H1 (cell line): ENCODE measurements around the gene PTMA. TPM values are rescaled to one million over a fixed set of nuclear protein-coding genes. Genes with fewer than 3 reads are reported as not detected.
A peak's percentile ranks its signal among the peaks of the same experiment; 100 is the strongest.

Experiments used
- CTCF ChIA-PET: fragments of 300-600 bp; sonication (Branson Sonifier 250); formaldehyde crosslinking; loops from one replicate; lab custom pipeline; 2021; ENCODE audit not compliant: partially characterized antibody; lab: Charles Lee
- POLR2A ChIA-PET: fragments of 300-600 bp; sonication (Branson Sonifier 250); formaldehyde crosslinking; loops from one replicate; lab custom pipeline; 2021; ENCODE audit warnings: inconsistent platforms; ENCODE audit not compliant: partially characterized antibody; lab: Charles Lee
- DNase-seq, 2 experiments: peaks; one replicate each; pipeline versions ENCODE4 v3.0.0 to v3.0.0-alpha.2; 2010 to 2022; ENCODE audit warnings: low spot score in 2 of 2, low read depth in 1 of 2, mixed read lengths in 1 of 2
- FAIRE-seq: peaks from 2 replicates; lab custom pipeline; 2011; peaks lifted over from hg19 to GRCh38; lab: Jason Lieb, UNC
- H2AFZ ChIP-seq: 2 replicates; pipeline ENCODE4 v1.8.1; 2012; ENCODE audit warnings: low read length, inconsistent platforms
- H2AK5ac ChIP-seq: 2 replicates; pipeline ENCODE4 v1.6.1; 2013; ENCODE audit warnings: low read depth, low read length
- H2BK120ac ChIP-seq: replicated peaks from 2 replicates; pipeline ENCODE3; 2013; ENCODE audit warnings: low read depth, low read length, inconsistent platforms
- H2BK12ac ChIP-seq: 2 replicates; pipeline ENCODE4 v1.6.1; 2013; ENCODE audit warnings: low read depth, low read length
- H2BK15ac ChIP-seq: 2 replicates; pipeline ENCODE4 v1.6.1; 2013; ENCODE audit warnings: low read length
- H2BK20ac ChIP-seq: 2 replicates; pipeline ENCODE4 v1.6.1; 2013; ENCODE audit warnings: low read length
- H2BK5ac ChIP-seq: 2 replicates; pipeline ENCODE4 v1.6.1; 2013; ENCODE audit warnings: low read depth, low read length
- H3K14ac ChIP-seq: 2 replicates; pipeline ENCODE4 v1.6.1; 2013; ENCODE audit warnings: inconsistent platforms; ENCODE audit not compliant: insufficient read length
- H3K18ac ChIP-seq: 2 replicates; pipeline ENCODE4 v1.6.1; 2013; ENCODE audit warnings: low read length; ENCODE audit errors: extremely low read depth
- H3K23ac ChIP-seq: 2 replicates; pipeline ENCODE4 v1.6.1; 2013; ENCODE audit warnings: inconsistent platforms; ENCODE audit not compliant: insufficient read length
- H3K23me2 ChIP-seq: 2 replicates; pipeline ENCODE4 v1.6.1; 2013; ENCODE audit warnings: low read depth, low read length
- H3K27ac ChIP-seq: 2 replicates; pipeline ENCODE4 v1.6.1; 2011; ENCODE audit warnings: low read depth, low read length, inconsistent platforms
- H3K27me3 ChIP-seq, 4 experiments: replicated peaks in 1 of 4; 1 replicate in 1 of 4; 2 replicates in 3 of 4; pipeline versions ENCODE4 v1.6.1 to v1.8.1; 2011 to 2013; ENCODE audit warnings: low read length in 3 of 4, mild to moderate bottlenecking in 3 of 4, inconsistent platforms in 2 of 4, mixed read lengths in 2 of 4, moderate library complexity in 1 of 4; ENCODE audit not compliant: control insufficient read depth in 3 of 4, insufficient read depth in 3 of 4; ENCODE audit errors: extremely low read depth in 1 of 4
- H3K36me3 ChIP-seq, 4 experiments: 2 replicates each; pipeline versions ENCODE4 v1.6.1 to v1.8.1; 2011 to 2013; ENCODE audit warnings: mild to moderate bottlenecking in 4 of 4, low read length in 3 of 4, moderate library complexity in 2 of 4, control low read depth in 1 of 4, inconsistent platforms in 1 of 4; ENCODE audit not compliant: insufficient read depth in 4 of 4, control insufficient read depth in 2 of 4
- H3K4ac ChIP-seq: replicated peaks from 2 replicates; pipeline ENCODE3; 2013; ENCODE audit warnings: low read length, low read depth, mixed read lengths, inconsistent platforms; ENCODE audit not compliant: insufficient read length
- H3K4me1 ChIP-seq, 4 experiments: replicated peaks in 1 of 4; 1 replicate in 1 of 4; 2 replicates in 3 of 4; pipeline versions ENCODE4 v1.6.1 to v1.8.1; 2011 to 2013; ENCODE audit warnings: low read length in 3 of 4, inconsistent platforms in 2 of 4, mixed read lengths in 1 of 4; ENCODE audit not compliant: insufficient read depth in 4 of 4, control insufficient read depth in 3 of 4
- H3K4me2 ChIP-seq, 2 experiments: 2 replicates each; pipeline versions ENCODE4 v1.6.1 to v1.8.1; 2011 to 2013; ENCODE audit warnings: low read depth in 2 of 2, low read length in 2 of 2, control low read depth in 1 of 2, inconsistent platforms in 1 of 2, mild to moderate bottlenecking in 1 of 2; ENCODE audit not compliant: insufficient read depth in 1 of 2
- H3K4me3 ChIP-seq, 4 experiments: fragments of 200-600, 300-600 bp in 1 of 4; sonication (generic), shearing (Covaris generic), sonication (Bioruptor Twin) in 1 of 4; 2 replicates each; pipeline versions ENCODE4 v1.5.1 to v1.8.1; 2011 to 2016; ENCODE audit warnings: low read length in 4 of 4, low read depth in 3 of 4, control low read depth in 2 of 4, inconsistent platforms in 2 of 4, mild to moderate bottlenecking in 2 of 4, mixed read lengths in 1 of 4, moderate library complexity in 1 of 4; ENCODE audit not compliant: insufficient read depth in 2 of 4; ENCODE audit errors: extremely low read depth in 1 of 4
- H3K56ac ChIP-seq: replicated peaks from 2 replicates; pipeline ENCODE3; 2013; ENCODE audit warnings: low read depth, mild to moderate bottlenecking, mixed read lengths, low read length, inconsistent platforms; ENCODE audit not compliant: insufficient read length
- H3K79me1 ChIP-seq: 2 replicates; pipeline ENCODE4 v1.6.1; 2013; ENCODE audit warnings: low read depth, low read length, control low read depth
- H3K79me2 ChIP-seq, 2 experiments: 2 replicates each; pipeline versions ENCODE4 v1.6.1 to v1.8.1; 2012 to 2013; ENCODE audit warnings: low read length in 2 of 2, mild to moderate bottlenecking in 2 of 2, inconsistent platforms in 1 of 2; ENCODE audit not compliant: insufficient read depth in 2 of 2, control insufficient read depth in 1 of 2
- H3K9ac ChIP-seq, 4 experiments: replicated peaks in 1 of 4; 1 replicate in 1 of 4; 2 replicates in 3 of 4; pipeline versions ENCODE4 v1.6.1 to v1.8.1; 2011 to 2013; ENCODE audit warnings: low read depth in 3 of 4, low read length in 3 of 4, control low read depth in 2 of 4, mild to moderate bottlenecking in 2 of 4, moderate library complexity in 2 of 4, inconsistent platforms in 1 of 4; ENCODE audit errors: extremely low read depth in 1 of 4
- H3K9me3 ChIP-seq, 2 experiments: 2 replicates each; pipeline versions ENCODE4 v1.6.1 to v1.8.1; 2012 to 2013; ENCODE audit warnings: mild to moderate bottlenecking in 2 of 2, moderate library complexity in 2 of 2, control low read depth in 1 of 2, inconsistent platforms in 1 of 2, low read depth in 1 of 2, low read length in 1 of 2, mixed read lengths in 1 of 2; ENCODE audit not compliant: insufficient read depth in 2 of 2
- H4K20me1 ChIP-seq, 2 experiments: replicated peaks in 1 of 2; 2 replicates each; pipeline versions ENCODE3 to v1.8.1; 2011 to 2013; ENCODE audit warnings: inconsistent platforms in 2 of 2, low read length in 2 of 2, mild to moderate bottlenecking in 1 of 2; ENCODE audit not compliant: insufficient read depth in 2 of 2, control insufficient read depth in 1 of 2
- H4K5ac ChIP-seq: 2 replicates; pipeline ENCODE4 v1.6.1; 2013; ENCODE audit warnings: low read length, low read depth, mixed read lengths, inconsistent platforms; ENCODE audit not compliant: insufficient read length
- H4K8ac ChIP-seq: 2 replicates; pipeline ENCODE4 v1.8.0; 2013; ENCODE audit warnings: mild to moderate bottlenecking, moderate library complexity, low read length, inconsistent platforms; ENCODE audit not compliant: insufficient read depth; ENCODE audit errors: extremely low read depth
- H4K91ac ChIP-seq: replicated peaks from 2 replicates; pipeline ENCODE3; 2013; ENCODE audit warnings: low read length, mixed read lengths, inconsistent platforms; ENCODE audit not compliant: insufficient read length
- CBX8 ChIP-seq: fragments of 300-800, 300-1000 bp; sonication (generic); IDR thresholded peaks from 2 replicates; pipeline ENCODE4 v1.7.1; 2016; ENCODE audit warnings: low read depth, low read length, borderline replicate concordance
- POLR2AphosphoS5 ChIP-seq: IDR thresholded peaks from 2 replicates; pipeline ENCODE4 v1.6.1; 2011; ENCODE audit warnings: low read depth, low read length
- SP1 ChIP-seq: IDR thresholded peaks from 2 replicates; pipeline ENCODE4 v1.6.1; 2011; ENCODE audit warnings: low read depth, low read length
- WGBS, 2 experiments: shearing (Covaris generic) in 1 of 2; methylation state at CpG; one replicate each; pipeline versions ENCODE4 v1.1.6 to v1.1.7; 2013 to 2015; ENCODE audit warnings: low lambda C conversion rate in 2 of 2, mixed read lengths in 2 of 2, inconsistent platforms in 1 of 2, low coverage in 1 of 2, missing lambda C conversion rate in 1 of 2; ENCODE audit not compliant: insufficient replicate concordance in 2 of 2, insufficient coverage in 1 of 2, insufficient read length in 1 of 2; ENCODE audit errors: extremely low coverage in 1 of 2, missing lambda C conversion rate in 1 of 2; 5-methylcytosine and 5-hydroxymethylcytosine counted together
- polyA plus RNA-seq, 7 experiments: library from polyadenylated mRNA; depleted of rRNA in 3 of 7; stranded (reverse) in 5 of 7; unstranded in 2 of 7; fragments of >200 nt in 5 of 7; fragments of 200-250 nt in 2 of 7; gene quantifications; 1 replicate in 5 of 7; 2 replicates in 1 of 7; 4 replicates in 1 of 7; pipeline versions ENCODE4 v1.2.1 to v1.2.3, GENCODE V29; 2011 to 2013; ENCODE audit warnings: missing spikeins in 2 of 7, mixed read lengths in 2 of 7
- total RNA-seq: library from RNA; stranded (reverse); fragmentation: NEBNext Ultra II Directional; extraction: Animal tissue kit (Norgen Biotek cat#: 25700); gene quantifications from 2 replicates; pipeline ENCODE4 v1.2.1, GENCODE V29; 2021

PTMA gene
- total and polyA plus RNA-seq, 2 of the 8 experiments (the other 6 are each of a cell fraction or from before 2014, with no cell fraction given): 683 to 2,680 TPM

DNA sequence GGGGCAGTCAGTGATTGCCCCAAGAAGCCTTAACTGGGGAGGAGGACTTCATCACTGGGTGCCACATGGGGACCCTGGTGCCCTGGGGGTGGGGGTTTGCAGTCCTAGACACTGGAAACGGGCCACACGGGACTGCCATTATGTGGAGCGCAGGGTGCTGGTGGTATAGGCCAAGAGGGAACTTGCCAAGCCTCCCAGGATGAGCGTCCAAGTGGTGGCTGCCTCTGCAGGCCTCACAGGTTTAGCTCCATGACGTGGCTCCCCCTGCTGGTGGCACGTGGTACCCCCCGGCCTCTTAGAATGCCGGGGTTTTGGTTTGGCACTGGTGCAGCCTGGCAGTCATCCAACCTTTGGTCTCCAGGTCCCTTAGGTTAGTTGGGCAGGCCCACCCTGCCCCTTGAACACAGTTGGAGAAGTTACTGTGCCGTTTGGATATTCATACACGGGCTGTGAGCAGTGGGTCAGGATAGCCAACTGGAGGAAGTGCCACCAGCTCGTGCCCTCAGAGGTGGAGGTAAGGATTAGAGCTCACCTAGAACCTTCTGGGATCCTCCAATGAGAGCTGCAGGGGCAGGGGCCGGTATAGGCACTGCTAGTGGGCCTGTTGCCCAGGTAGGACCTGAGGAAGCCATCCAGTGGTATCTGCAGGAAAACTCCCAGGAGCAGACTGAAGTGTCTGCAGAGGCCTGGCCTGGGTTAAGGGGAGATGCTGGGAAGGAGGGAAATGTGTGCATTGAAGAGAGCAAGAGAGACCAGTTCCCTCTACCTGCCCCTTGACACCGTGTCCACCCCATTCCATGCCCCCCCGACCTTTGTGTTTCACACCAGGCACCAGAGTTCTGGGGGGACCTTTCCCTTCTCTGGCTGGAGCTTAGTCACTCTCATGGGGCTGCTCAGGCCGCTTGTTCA, 5.7 kb downstream of the PTMA start:
- 0 out of 2 replicates have a peak overlapping the region, but pooled peaks have one; percentile 9 for H3K18ac ChIP-seq
- H2BK5ac ChIP-seq: peak overlapping the region; percentile 6; the same call in 1 of the 2 replicates
- ChIA-PET POLR2A (interaction anchor here (0.6 to 22.8 kb wide), 33 partner anchors 9 to 261 kb away, joined by 3 to 1080 read pairs (median 5); partner anchors contain the start of genes COPS7B, PDE6D and PTMA), CTCF (interaction anchor here (0.7 to 12.1 kb wide), 41 partner anchors 7 to 197 kb away, joined by 3 to 555 read pairs (median 7); partner anchors contain the start of gene COPS7B)
- peak overlapping the region in 2 of 4 experiments; percentile 14 to 29; a peak in 2 of 7 replicates for H3K9ac ChIP-seq
- no peak overlapping the region for H2AK5ac ChIP-seq
- H3K4ac ChIP-seq: no peak overlapping the region
- no peaks in the 10 kb centered on the region for H3K79me1 ChIP-seq
- no peaks in the 10 kb centered on the region for H3K9me3 ChIP-seq
- no peaks in the 10 kb centered on the region for H3K27me3 ChIP-seq
- FAIRE-seq (peak; percentile 52), DNase-seq (peak; percentile 76 to 97)
- no peak overlapping the region for H3K56ac ChIP-seq
- no peak overlapping the region for H2AFZ ChIP-seq
- no peak overlapping the region for H4K5ac ChIP-seq
- peaks cover 14 to 42% (median 28%) of the 10 kb centered on the region in 4 experiments for H3K36me3 ChIP-seq
- peak overlapping the region in 1 of 2 experiments; percentile 30; a peak in 2 of 4 replicates for H3K4me2 ChIP-seq
- no peaks in the 10 kb centered on the region for H3K23me2 ChIP-seq
- no peak overlapping the region for H2BK12ac ChIP-seq
- no peak overlapping the region for H4K91ac ChIP-seq
- H4K20me1 ChIP-seq: peaks cover 19 to 23% of the 10 kb centered on the region in 2 experiments
- H2BK120ac ChIP-seq: no peak overlapping the region
- H3K27ac ChIP-seq: peak overlapping the region; percentile 69; the same call in 1 of the 2 replicates
- H3K4me3 ChIP-seq: no peak overlapping the region
- H3K79me2 ChIP-seq: peaks cover 32 to 41% of the 10 kb centered on the region in 2 experiments
- H4K8ac ChIP-seq: peak overlapping the region; percentile 66; the same call in 1 of the 2 replicates
- H3K4me1 ChIP-seq: peaks cover 0 to 28% (median 19%) of the 10 kb centered on the region in 4 experiments; a peak in 6 of 7 replicates
- WGBS, 2 experiments: 43% methylated on average over 15 of the region's 15 CpGs; no CpG with 5 or more reads in 1 of the 2 experiments
- H2BK20ac ChIP-seq: no peak overlapping the region
- H3K14ac ChIP-seq: no peak overlapping the region
- H2BK15ac ChIP-seq: no peak overlapping the region
- H3K23ac ChIP-seq: no peak overlapping the region
- TF ChIP-seq POLR2AphosphoS5: peak; percentile 100
- no peak for TF ChIP-seq CBX8
- peak; percentile 25; the same call in 1 of the 2 replicates for TF ChIP-seq SP1
